ENCODE measurements around the gene LLGL1. TPM values are rescaled to one million over a fixed set of nuclear protein-coding genes. Genes with fewer than 3 reads are reported as not detected.

LLGL1 gene
- total RNA-seq, result 10 to 100 TPM; 19.5 to 22.3 TPM

- peak within 1 kb of the TSS; percentile 93 for H3K27ac Mint-ChIP-seq
- peak within 1 kb of the TSS; percentile 92 for H3K4me3 Mint-ChIP-seq
- no peaks in the 10 kb centered on the region for H3K27me3 Mint-ChIP-seq
- H3K4me1 Mint-ChIP-seq, result peaks cover 19% of the 10 kb centered on the region
- H3K9me3 Mint-ChIP-seq, result no peaks in the 10 kb centered on the region
- ATAC-seq (replicated peaks), result peak; percentile 96
- no peaks in the 10 kb centered on the region for H3K36me3 Mint-ChIP-seq (ENCODE audit: low read depth)
These were observed at the start of gene LLGL1 for GRCh38 chr17:18225121-18225641. LLGL1 (plus strand) TSS chr17:18225635; CDS start chr17:18225683, 48 bp downstream.

GRCh38 chr17:18176176-18176575, 49.3 kb upstream of the LLGL1 start:
- Mint-ChIP-seq H3K36me3 (ENCODE audit: low read depth) (no peaks in the 10 kb centered on the region), H3K4me3 (no peak overlapping the region), H3K27ac (peak overlapping the region; percentile 24), H3K9me3 (no peaks in the 10 kb centered on the region), H3K4me1 (peaks cover 5% of the 10 kb centered on the region), H3K27me3 (no peaks in the 10 kb centered on the region)
- ATAC-seq (replicated peaks), result no peak

- no peaks in the 10 kb centered on the region for H3K27me3 Mint-ChIP-seq
- no peaks in the 10 kb centered on the region for H3K9me3 Mint-ChIP-seq
- peaks cover 9% of the 10 kb centered on the region for H3K36me3 Mint-ChIP-seq (ENCODE audit: low read depth)
- no peak overlapping the region for H3K4me3 Mint-ChIP-seq
- peaks cover 15% of the 10 kb centered on the region for H3K4me1 Mint-ChIP-seq
- no peak overlapping the region for H3K27ac Mint-ChIP-seq
- ATAC-seq (replicated peaks), result no peak
These were observed 48.3 kb upstream of the LLGL1 start for GRCh38 chr17:18177133-18177532.

GRCh38 chr17:18177722-18178121, 47.7 kb upstream of the LLGL1 start:
- no peak for ATAC-seq (replicated peaks)
- H3K27me3 Mint-ChIP-seq, result no peaks in the 10 kb centered on the region
- no peak overlapping the region for H3K4me3 Mint-ChIP-seq
- H3K4me1 Mint-ChIP-seq, result peaks cover 16% of the 10 kb centered on the region
- no peak overlapping the region for H3K27ac Mint-ChIP-seq
- no peaks in the 10 kb centered on the region for H3K9me3 Mint-ChIP-seq
- peaks cover 13% of the 10 kb centered on the region for H3K36me3 Mint-ChIP-seq (ENCODE audit: low read depth)

GRCh38 chr17:18179196-18179595, 46.2 kb upstream of the LLGL1 start:
- H3K4me1 Mint-ChIP-seq, result peaks cover 16% of the 10 kb centered on the region
- peaks cover 22% of the 10 kb centered on the region for H3K36me3 Mint-ChIP-seq (ENCODE audit: low read depth)
- no peaks in the 10 kb centered on the region for H3K9me3 Mint-ChIP-seq
- peak overlapping the region; percentile 30 for H3K4me3 Mint-ChIP-seq
- no peak for ATAC-seq (replicated peaks)
- H3K27ac Mint-ChIP-seq, result no peak overlapping the region
- no peaks in the 10 kb centered on the region for H3K27me3 Mint-ChIP-seq

- Mint-ChIP-seq H3K9me3 (no peaks in the 10 kb centered on the region), H3K4me1 (peaks cover 16% of the 10 kb centered on the region), H3K27me3 (no peaks in the 10 kb centered on the region), H3K36me3 (ENCODE audit: low read depth) (peaks cover 28% of the 10 kb centered on the region), H3K4me3 (peak overlapping the region; percentile 30), H3K27ac (no peak overlapping the region)
- no peak for ATAC-seq (replicated peaks)
These were observed 45.6 kb upstream of the LLGL1 start for GRCh38 chr17:18179804-18180203.

- Mint-ChIP-seq H3K27me3 (no peaks in the 10 kb centered on the region), H3K4me1 (peaks cover 16% of the 10 kb centered on the region), H3K27ac (peak overlapping the region; percentile 96), H3K36me3 (ENCODE audit: low read depth) (peaks cover 44% of the 10 kb centered on the region), H3K9me3 (no peaks in the 10 kb centered on the region), H3K4me3 (peak overlapping the region; percentile 91)
- ATAC-seq (replicated peaks), result peak; percentile 51
These were observed 44.1 kb upstream of the LLGL1 start for GRCh38 chr17:18181358-18181757.

- Mint-ChIP-seq H3K4me3 (peak overlapping the region; percentile 91), H3K27ac (peak overlapping the region; percentile 96), H3K4me1 (peaks cover 22% of the 10 kb centered on the region), H3K9me3 (no peaks in the 10 kb centered on the region), H3K27me3 (no peaks in the 10 kb centered on the region), H3K36me3 (ENCODE audit: low read depth) (peaks cover 53% of the 10 kb centered on the region)
- no peak for ATAC-seq (replicated peaks)
These were observed 43.1 kb upstream of the LLGL1 start for GRCh38 chr17:18182110-18182977.

- Mint-ChIP-seq H3K27me3 (no peaks in the 10 kb centered on the region), H3K9me3 (no peaks in the 10 kb centered on the region), H3K27ac (peak overlapping the region; percentile 96), H3K4me1 (peaks cover 28% of the 10 kb centered on the region), H3K36me3 (ENCODE audit: low read depth) (peaks cover 60% of the 10 kb centered on the region), H3K4me3 (peak overlapping the region; percentile 91)
- ATAC-seq (replicated peaks), result peak; percentile 42
These were observed 42.5 kb upstream of the LLGL1 start for GRCh38 chr17:18182978-18183333.

- peak within 1 kb of the TSS; percentile 96 for H3K27ac Mint-ChIP-seq
- H3K27me3 Mint-ChIP-seq, result no peaks in the 10 kb centered on the region
- peak; percentile 78 for ATAC-seq (replicated peaks)
- H3K4me1 Mint-ChIP-seq, result peaks cover 34% of the 10 kb centered on the region
- no peaks in the 10 kb centered on the region for H3K9me3 Mint-ChIP-seq
- peaks cover 65% of the 10 kb centered on the region for H3K36me3 Mint-ChIP-seq (ENCODE audit: low read depth)
- H3K4me3 Mint-ChIP-seq, result peak within 1 kb of the TSS; percentile 91
These were observed 41.9 kb upstream of the LLGL1 start, which contains the start of gene ALKBH5 for GRCh38 chr17:18183334-18184142. ALKBH5 (plus strand) TSS chr17:18183828; CDS start chr17:18184244, 416 bp downstream.

GRCh38 chr17:18184143-18185031, 41.0 kb upstream of the LLGL1 start:
- ATAC-seq (replicated peaks), result no peak

GRCh38 chr17:18185391-18185790, 40.0 kb upstream of the LLGL1 start:
- peak overlapping the region; percentile 91 for H3K4me3 Mint-ChIP-seq
- peaks cover 40% of the 10 kb centered on the region for H3K4me1 Mint-ChIP-seq
- no peaks in the 10 kb centered on the region for H3K9me3 Mint-ChIP-seq
- H3K27ac Mint-ChIP-seq, result peak overlapping the region; percentile 95
- H3K27me3 Mint-ChIP-seq, result no peaks in the 10 kb centered on the region
- no peak for ATAC-seq (replicated peaks)
- peaks cover 84% of the 10 kb centered on the region for H3K36me3 Mint-ChIP-seq (ENCODE audit: low read depth)

More at GRCh38 chr17:18184143-18185031, 41.0 kb upstream of the LLGL1 start:
- Mint-ChIP-seq H3K4me3 (peak overlapping the region; percentile 91), H3K36me3 (ENCODE audit: low read depth) (peaks cover 74% of the 10 kb centered on the region), H3K27me3 (no peaks in the 10 kb centered on the region), H3K27ac (peak overlapping the region; percentile 95), H3K4me1 (peaks cover 35% of the 10 kb centered on the region), H3K9me3 (no peaks in the 10 kb centered on the region)

GRCh38 chr17:18185832-18186626, 39.4 kb upstream of the LLGL1 start:
- Mint-ChIP-seq H3K27me3 (no peaks in the 10 kb centered on the region), H3K9me3 (no peaks in the 10 kb centered on the region), H3K4me1 (peaks cover 42% of the 10 kb centered on the region), H3K27ac (peak overlapping the region; percentile 95), H3K36me3 (ENCODE audit: low read depth) (peaks cover 90% of the 10 kb centered on the region), H3K4me3 (peak overlapping the region; percentile 91)
- no peak for ATAC-seq (replicated peaks)

Data from activated T-helper 17 cell treated with anti-CD3 and anti-CD28 coated beads, Interleukin-2, amount 50 U/mL, for 72 hours (primary cell).